Motor neuron (in vitro differentiated cells): ENCODE results near the gene IGF2BP2. TPM values are rescaled to one million over a fixed set of nuclear protein-coding genes. Genes with fewer than 3 reads are reported as not detected.

Source experiments
- ATAC-seq, 8 experiments: fragments of 200-7000 bp; cut with Tn5 transposase; replicated peaks in 6 of 8; 2 replicates each; pipeline ENCODE4 v1.8.0; 2021; ENCODE audit warnings: mild to moderate bottlenecking in 8 of 8, moderate library complexity in 8 of 8
- H3K27ac ChIP-seq, 2 donors: fragments of 250-450 bp; sonication (Bioruptor Pico); 2 replicates each; pipeline ENCODE4 v1.9.0; 2021; ENCODE audit warnings: antibody characterized with exemption in 2 of 2, mild to moderate bottlenecking in 2 of 2, moderate library complexity in 1 of 2
- H3K4me1 ChIP-seq, 2 donors: fragments of 250-450 bp; sonication (Bioruptor Pico); replicated peaks in 1 of 2; 2 replicates each; pipeline ENCODE4 v1.6.1; 2021; ENCODE audit warnings: antibody characterized with exemption in 2 of 2, mild to moderate bottlenecking in 2 of 2, moderate library complexity in 1 of 2
- H3K4me3 ChIP-seq, 5 donors: fragments of 250-450 bp; sonication (Bioruptor Pico); 2 replicates each; pipeline ENCODE4 v1.9.0; 2021; ENCODE audit warnings: antibody characterized with exemption in 5 of 5, mild to moderate bottlenecking in 5 of 5, moderate library complexity in 4 of 5
- WGBS, 10 experiments: fragments of 450-650 bp; shearing (Covaris generic); methylation state at CpG; one replicate each; pipeline ENCODE4 v1.0.0; 2022; 5-methylcytosine and 5-hydroxymethylcytosine counted together
- in situ Hi-C, 9 experiments: fragments of 400-800 bp; cut with MboI; loops; one replicate each; pipeline ENCODE4 v1.15.0; 2021; ENCODE audit warnings: low sequenced_read_pairs in 9 of 9, low pct_unique_long_range_greater_than_20kb in 2 of 9; ENCODE audit not compliant: unreplicated experiment in 9 of 9
- total RNA-seq, 8 experiments: library from RNA; unstranded; fragments of 300-600 nt; gene quantifications; 2 replicates each; pipeline versions ENCODE4 v1.2.3 to v1.2.4, GENCODE V29; 2022

IGF2BP2 gene
- total RNA-seq, 8 experiments from 2014 or later: 25.9 to 78.2 (median 48.3) TPM

DNA sequence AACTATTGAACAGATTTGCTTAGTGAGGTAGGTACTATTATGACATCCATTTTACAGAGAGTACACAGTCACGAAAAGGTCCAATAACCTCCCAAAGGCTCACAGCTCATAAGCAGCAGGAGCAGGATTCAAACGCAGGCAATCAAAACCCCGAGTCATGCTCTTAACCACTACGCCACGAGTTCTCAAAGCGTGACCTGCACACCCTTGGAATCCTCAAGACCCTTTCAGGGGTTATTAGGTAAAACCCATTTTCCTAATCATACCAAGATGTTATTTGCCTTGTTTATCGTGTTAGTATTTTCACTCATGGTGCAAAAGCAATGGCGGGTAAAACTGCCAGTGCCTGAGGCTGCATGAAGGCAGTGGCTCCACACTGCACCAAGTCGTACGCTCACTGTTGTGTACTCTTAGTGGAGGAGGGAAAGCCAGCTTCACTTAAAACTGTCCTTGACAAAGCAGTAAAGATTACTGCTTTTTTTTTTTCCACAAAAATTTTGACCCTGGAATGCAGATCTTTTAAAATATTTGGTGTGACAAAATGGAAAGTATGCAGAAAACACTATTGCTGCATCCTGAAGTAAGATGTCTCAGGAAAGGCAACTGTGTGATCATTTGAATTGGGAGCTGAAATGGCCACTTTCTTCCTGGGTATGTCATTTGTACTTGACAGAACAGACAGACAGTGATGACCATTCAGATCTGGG lies 96.1 kb downstream of the IGF2BP2 start:
- ATAC-seq: peak in 2 of 8 experiments; percentile 13 to 35
- Histone ChIP-seq H3K27ac (no peak overlapping the region), H3K4me1 (no peaks in the 10 kb centered on the region), H3K4me3 (no peak overlapping the region)
- in situ Hi-C loops: no loop called here
- 69 to 96% (median 92%) methylated on average over 1 to 10 of the region's 10 CpGs; no CpG with 5 or more reads in 1 of the 10 experiments for WGBS, 10 experiments

DNA sequence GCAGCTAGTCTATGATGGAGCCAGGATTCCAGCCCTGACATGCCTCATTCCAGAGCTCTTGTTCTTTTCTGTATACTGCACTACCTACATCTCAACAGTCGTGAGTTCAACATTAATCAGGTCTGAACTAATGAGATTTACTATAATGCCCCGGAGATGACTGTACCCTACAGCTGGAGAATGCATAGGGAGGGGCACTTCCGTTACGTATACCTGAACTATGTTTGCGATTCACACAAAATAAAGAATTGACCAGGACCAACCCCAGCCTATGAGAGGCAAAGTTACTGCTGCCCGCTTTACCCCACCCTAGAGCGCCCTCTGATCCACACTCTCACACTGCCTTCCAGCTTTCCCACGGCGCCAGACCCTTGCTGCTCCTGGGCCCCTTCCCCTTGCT lies 97.0 kb downstream of the IGF2BP2 start:
- Histone ChIP-seq H3K27ac (no peak overlapping the region), H3K4me1 (no peaks in the 10 kb centered on the region), H3K4me3 (no peak overlapping the region)
- WGBS, 10 experiments: 60 to 100% (median 88%) methylated on average over 1 to 5 of the region's 9 CpGs; no CpG with 5 or more reads in 4 of the 10 experiments
- ATAC-seq: peak in 1 of 8 experiments; percentile 54
- in situ Hi-C loops: no loop called here

DNA sequence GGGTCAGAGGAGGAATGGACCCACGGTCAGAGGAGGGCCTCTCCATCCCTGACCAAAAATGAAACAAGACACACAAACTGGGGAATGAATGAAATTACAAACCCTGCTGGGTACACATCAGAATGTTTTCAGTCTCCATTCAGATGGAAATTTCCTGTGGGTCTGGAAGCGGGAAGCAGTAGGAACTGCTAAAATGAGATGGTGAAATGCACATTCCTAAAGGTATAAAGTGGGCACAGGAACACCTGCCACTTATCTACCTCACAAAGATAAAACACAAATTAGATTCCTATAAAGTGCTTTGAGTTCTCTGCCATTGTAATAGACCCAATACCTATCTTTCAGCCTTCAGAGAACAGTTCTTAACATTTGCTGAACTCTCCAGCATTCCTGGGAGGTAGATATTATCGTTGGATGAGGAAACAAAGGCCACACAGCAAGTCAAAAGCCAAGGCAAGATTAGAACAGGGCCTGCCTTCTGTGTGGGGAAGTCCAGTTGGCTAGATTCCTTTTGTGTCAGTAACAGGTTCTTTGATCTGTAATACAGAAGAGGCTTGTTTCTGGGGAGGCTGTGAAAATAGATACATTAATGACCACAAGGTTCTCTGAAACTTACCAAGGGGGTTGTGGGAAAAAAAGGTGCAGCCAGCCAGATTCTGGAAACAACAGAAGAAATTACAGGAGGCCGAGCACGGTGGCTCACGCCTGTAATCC lies 98.4 kb downstream of the IGF2BP2 start:
- H3K4me1 ChIP-seq: no peaks in the 10 kb centered on the region
- no peak overlapping the region for H3K27ac ChIP-seq
- in situ Hi-C loops: no loop called here
- no peak for ATAC-seq
- H3K4me3 ChIP-seq: no peak overlapping the region
- 55 to 100% (median 83%) methylated on average over 1 to 5 of the region's 6 CpGs; no CpG with 5 or more reads in 1 of the 10 experiments for WGBS, 10 experiments

DNA sequence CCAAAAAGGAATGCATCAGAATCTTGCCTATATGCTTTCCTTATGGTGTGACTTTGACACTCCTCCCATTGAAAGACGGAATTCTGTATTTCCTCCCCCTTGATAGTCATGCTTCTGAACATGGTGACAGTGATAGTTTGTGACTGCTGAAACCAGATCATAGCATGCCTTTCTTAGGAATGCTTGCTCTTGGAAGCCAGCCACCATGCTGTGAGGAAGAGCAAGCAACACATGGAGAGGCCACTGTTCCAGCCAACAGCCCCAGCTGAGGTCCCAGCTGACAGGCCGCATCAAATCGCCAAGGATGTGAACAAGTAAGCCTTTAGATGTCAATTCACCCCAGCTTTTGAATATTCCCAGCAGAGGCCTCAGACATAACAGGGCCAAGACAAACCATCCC lies 100.1 kb downstream of the IGF2BP2 start:
- in situ Hi-C loops: no loop called here
- ATAC-seq: peak in 1 of 8 experiments; percentile 20
- H3K4me1 ChIP-seq: no peaks in the 10 kb centered on the region
- WGBS, 10 experiments: 50 to 100% (median 100%) methylated on average over 1 to 2 of the region's 3 CpGs; no CpG with 5 or more reads in 5 of the 10 experiments
- H3K27ac ChIP-seq: no peak overlapping the region
- no peak overlapping the region for H3K4me3 ChIP-seq

- in situ Hi-C loops: no loop called here
These were observed 100.6 kb downstream of the IGF2BP2 start for GRCh38 chr3:185724251-185724650.

DNA sequence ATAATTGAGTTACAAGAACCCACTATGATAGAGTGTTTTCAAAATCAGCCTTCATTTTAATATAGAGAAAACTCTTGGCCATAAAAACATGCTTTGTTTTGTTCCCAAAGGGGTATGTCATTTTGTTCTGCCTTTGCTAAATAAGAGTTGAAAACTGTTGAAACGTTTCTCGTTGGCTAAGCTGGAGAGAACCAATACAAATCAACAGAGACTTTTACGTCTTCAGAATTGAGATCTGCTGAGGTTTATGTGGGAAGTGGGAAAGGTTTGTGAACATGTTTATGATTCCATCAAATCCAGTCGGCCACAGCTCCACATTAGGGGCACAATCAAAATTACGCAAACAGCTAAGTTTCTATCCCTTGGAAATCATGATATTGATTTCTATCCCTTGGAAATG lies 102.0 kb downstream of the IGF2BP2 start:
- Histone ChIP-seq H3K27ac (peak overlapping the region in 1 of 2 donors; percentile 53), H3K4me3 (no peak overlapping the region), H3K4me1 (peaks cover 3% of the 10 kb centered on the region in 2 donors)
- in situ Hi-C loops: no loop called here
- 61 to 100% (median 87%) methylated on average over 2 to 5 of the region's 5 CpGs; no CpG with 5 or more reads in 1 of the 10 experiments for WGBS, 10 experiments
- ATAC-seq: no peak

More at GRCh38 chr3:185724251-185724650, 100.6 kb downstream of the IGF2BP2 start:
- 83 to 100% (median 100%) methylated on average over 1 to 3 of the region's 3 CpGs; no CpG with 5 or more reads in 3 of the 10 experiments for WGBS, 10 experiments
- no peak overlapping the region for H3K27ac ChIP-seq
- ATAC-seq: no peak
- no peaks in the 10 kb centered on the region for H3K4me1 ChIP-seq
- H3K4me3 ChIP-seq: no peak overlapping the region

GRCh38 chr3:185721970-185722369 lies 102.9 kb downstream of the IGF2BP2 start:
- Histone ChIP-seq H3K4me1 (peaks cover 12 to 13% of the 10 kb centered on the region in 2 donors), H3K4me3 (no peak overlapping the region), H3K27ac (no peak overlapping the region)
- ATAC-seq: no peak
- 60 to 100% (median 95%) methylated on average over 1 to 3 of the region's 3 CpGs; no CpG with 5 or more reads in 2 of the 10 experiments for WGBS, 10 experiments
- in situ Hi-C loops: no loop called here

DNA sequence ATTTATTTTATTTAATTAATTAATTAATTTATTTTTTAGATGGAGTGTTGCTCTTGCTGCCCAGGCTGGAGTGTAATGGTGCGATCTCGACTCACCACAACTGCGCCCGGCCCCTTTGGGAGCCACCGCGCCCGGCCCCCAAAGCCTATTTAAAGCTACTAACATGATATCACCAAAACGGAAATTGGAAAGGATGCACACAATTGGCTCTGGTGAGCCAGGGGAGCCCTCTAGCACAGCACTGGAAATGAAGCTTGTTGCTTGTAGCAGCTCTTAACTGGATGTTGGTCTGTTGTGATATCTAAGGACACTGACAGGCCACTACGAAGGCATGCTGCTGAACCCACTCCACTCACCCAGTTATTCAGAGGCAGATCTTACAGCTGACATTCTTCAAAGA lies 104.5 kb downstream of the IGF2BP2 start:
- 80 to 100% (median 100%) methylated on average over 1 to 5 of the region's 9 CpGs; no CpG with 5 or more reads in 3 of the 10 experiments for WGBS, 10 experiments
- in situ Hi-C loops: no loop called here
- peaks cover 17 to 19% of the 10 kb centered on the region in 2 donors for H3K4me1 ChIP-seq
- H3K27ac ChIP-seq: no peak overlapping the region
- no peak for ATAC-seq
- H3K4me3 ChIP-seq: no peak overlapping the region

DNA sequence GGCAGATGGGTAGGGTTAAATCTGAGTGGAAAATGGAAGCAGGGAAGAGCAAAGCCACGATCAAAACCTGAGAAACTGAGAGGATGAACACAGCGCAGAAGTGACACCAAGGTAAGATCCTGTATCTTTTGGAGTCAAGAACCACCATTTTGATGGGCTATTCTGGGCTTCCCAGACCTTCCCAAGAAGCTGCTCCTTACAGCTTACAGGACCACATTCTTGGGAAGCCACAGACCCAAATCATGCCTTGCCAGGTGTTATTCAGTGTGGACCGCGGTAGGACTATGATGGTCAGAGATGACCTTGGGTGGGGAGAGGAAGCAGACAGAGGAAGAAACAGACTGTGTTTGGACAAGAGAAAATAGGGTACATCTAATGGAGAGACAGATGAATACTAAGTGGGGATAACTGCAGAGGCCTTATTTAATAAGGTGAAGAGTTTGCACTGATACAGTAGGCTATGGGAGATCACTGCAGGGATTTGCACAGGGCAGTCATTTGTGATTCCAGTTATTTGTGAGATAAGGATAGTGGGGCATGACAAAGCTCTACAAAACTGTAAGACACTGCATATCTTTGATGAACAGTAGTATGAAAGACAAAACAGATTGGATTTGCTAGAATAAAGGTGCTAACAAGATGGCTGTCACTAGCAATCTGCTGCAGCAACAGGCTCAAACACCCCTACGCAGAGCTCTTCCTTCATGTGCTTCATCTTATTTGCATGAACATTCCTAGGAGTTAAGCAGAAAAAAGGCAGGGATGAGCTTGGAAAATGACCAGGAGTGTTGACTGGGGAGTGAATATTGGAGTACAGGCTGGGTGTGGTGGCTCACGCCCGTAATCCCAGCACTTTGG lies 105.9 kb downstream of the IGF2BP2 start:
- peaks cover 17 to 19% of the 10 kb centered on the region in 2 donors for H3K4me1 ChIP-seq
- H3K27ac ChIP-seq: no peak overlapping the region
- H3K4me3 ChIP-seq: no peak overlapping the region
- 76 to 100% (median 96%) methylated on average over 1 to 6 of the region's 7 CpGs for WGBS, 10 experiments
- no peak for ATAC-seq
- in situ Hi-C loops: no loop called here

DNA sequence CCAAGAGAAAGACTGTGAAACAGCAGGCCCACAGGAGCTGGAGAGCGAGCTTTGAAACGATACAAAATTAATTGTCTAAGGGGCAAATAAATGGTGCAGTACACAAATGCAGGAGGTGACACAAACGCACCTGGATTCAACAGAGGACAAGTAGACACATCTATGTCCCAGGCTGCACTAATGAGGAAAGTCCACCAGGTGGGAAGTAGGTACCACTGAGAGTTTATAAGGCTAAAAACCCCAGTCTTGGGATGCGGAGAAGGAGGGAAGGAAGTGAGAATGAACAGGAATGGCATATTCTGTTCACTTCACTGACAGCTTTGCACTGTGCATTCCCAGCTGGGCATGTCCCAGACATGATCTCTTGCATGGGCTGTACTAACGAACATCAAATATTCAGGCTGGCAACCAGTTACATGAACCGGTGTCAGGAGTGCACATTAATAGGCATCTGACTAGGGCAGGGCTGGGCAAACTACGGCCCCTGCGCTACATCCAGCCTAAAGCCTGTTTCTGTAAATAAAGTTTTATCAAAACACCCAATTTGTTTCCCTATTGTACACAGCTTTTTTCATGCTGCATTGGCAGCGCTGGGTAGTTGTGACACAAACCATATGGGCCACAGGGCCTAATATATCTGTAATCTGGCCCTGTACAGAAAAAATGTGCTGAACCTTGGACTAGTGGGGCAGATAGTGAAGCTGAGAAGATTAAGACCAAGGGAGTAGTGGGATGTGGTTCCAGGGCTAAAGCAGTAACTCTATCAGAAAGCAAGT lies 107.0 kb downstream of the IGF2BP2 start:
- in situ Hi-C loops: no loop called here
- peak; percentile 22 to 86 (median 65) for ATAC-seq
- WGBS, 10 experiments: 56 to 100% (median 90%) methylated on average over 2 to 9 of the region's 9 CpGs
- H3K27ac ChIP-seq: peak overlapping the region; percentile 37 to 76
- H3K4me1 ChIP-seq: peaks cover 17 to 19% of the 10 kb centered on the region in 2 donors
- H3K4me3 ChIP-seq: no peak overlapping the region

DNA sequence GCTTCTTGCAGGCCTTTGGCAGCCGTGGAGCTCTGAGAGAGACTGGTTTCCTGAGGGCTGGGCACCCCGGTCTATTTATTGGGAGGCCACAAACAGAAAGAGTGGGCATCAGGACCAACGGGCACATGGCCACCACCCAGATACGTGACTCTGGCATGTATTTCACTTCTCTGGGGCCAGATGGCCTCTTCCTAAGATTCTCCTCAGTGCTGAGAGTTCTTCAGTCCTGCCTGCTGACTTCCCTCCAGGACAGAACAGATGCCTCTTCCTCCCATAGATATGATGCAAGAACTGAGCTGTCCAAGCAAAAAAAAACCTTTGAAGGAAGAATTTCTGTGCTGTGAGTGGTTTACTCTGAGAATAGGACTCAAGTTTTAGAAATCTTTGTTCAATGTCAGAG lies 107.7 kb downstream of the IGF2BP2 start:
- H3K27ac ChIP-seq: peak overlapping the region; percentile 37 to 76
- ATAC-seq: peak; percentile 47 to 79 (median 68)
- 17 to 100% (median 85%) methylated on average over 2 to 3 of the region's 4 CpGs; no CpG with 5 or more reads in 6 of the 10 experiments for WGBS, 10 experiments
- peaks cover 17 to 19% of the 10 kb centered on the region in 2 donors for H3K4me1 ChIP-seq
- in situ Hi-C loops: no loop called here
- no peak overlapping the region for H3K4me3 ChIP-seq

DNA sequence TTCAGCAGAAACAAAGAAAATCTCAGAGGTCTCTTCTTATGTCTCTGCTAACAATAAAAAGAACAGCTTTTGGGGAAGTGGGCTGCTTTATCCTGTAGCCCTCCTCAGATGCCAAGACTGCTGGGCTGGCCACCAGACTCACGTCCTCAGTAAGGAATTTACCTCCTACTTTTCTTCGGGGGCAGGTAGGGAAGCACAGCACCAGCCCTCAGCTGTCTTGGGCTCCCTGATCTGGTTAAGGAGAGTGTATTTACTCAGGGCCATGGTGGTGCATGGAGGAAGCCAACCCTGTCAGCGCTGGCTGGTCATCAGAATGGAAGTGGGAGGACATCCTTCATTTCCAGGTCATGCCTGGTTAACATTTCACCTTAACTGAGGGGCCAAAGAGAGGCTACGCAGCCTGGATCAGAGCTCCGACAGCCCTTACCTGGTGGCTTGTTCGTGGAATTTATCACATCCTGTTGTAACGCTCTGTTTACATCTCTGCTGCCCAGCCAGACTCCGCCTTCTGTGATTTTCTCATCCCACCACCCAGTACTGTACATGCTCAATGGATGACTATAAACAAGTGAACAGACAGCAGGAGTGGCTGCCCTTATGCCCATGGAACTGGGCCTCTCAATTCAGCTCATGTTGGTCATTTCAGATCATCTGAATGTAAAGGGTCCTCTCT lies 108.3 kb downstream of the IGF2BP2 start:
- 60 to 96% (median 89%) methylated on average over 1 to 6 of the region's 8 CpGs; no CpG with 5 or more reads in 2 of the 10 experiments for WGBS, 10 experiments
- peak overlapping the region; percentile 23 to 76 for H3K27ac ChIP-seq
- no peak overlapping the region for H3K4me3 ChIP-seq
- in situ Hi-C loops: no loop called here
- H3K4me1 ChIP-seq: peaks cover 19% of the 10 kb centered on the region in 2 donors
- peak in 7 of 8 experiments; percentile 8 to 82 (median 67) for ATAC-seq
